Psoas muscle (tissue), 8 donors: ENCODE measurements around the gene EYA2. TPM values are rescaled to one million over a fixed set of nuclear protein-coding genes. Genes with fewer than 3 reads are reported as not detected.

Experiments
- ATAC-seq, 4 donors: fragments of 200-7000 bp; cut with Tn5 transposase; one replicate each; pipeline ENCODE4 v1.9.1; 2020; ENCODE audit warnings: moderate library complexity in 3 of 4, mild to moderate bottlenecking in 2 of 4
- DNase-seq, 2 donors: peaks; one replicate each; pipeline ENCODE4 v3.0.0-alpha.2; 2020
- H3K27ac ChIP-seq: fragments of 200-600 bp; one replicate; pipeline ENCODE4 v1.8.0; 2022
- H3K27me3 ChIP-seq, 3 donors: fragments of 200-600 bp in 1 of 3; one replicate each; pipeline versions ENCODE4 v1.6.1 to v1.8.0; 2013 to 2022; ENCODE audit warnings: low read length in 2 of 3, mild to moderate bottlenecking in 2 of 3, moderate library complexity in 1 of 3; ENCODE audit not compliant: insufficient read depth in 3 of 3
- H3K36me3 ChIP-seq, 2 donors: fragments of 200-600 bp in 1 of 2; one replicate each; pipeline versions ENCODE4 v1.6.1 to v1.8.0; 2013 to 2022; ENCODE audit warnings: low read depth in 1 of 2, mild to moderate bottlenecking in 1 of 2, moderate library complexity in 1 of 2; ENCODE audit not compliant: insufficient read depth in 1 of 2
- H3K4me1 ChIP-seq: fragments of 200-600 bp; one replicate; pipeline ENCODE4 v1.8.0; 2022
- H3K4me3 ChIP-seq: fragments of 200-600 bp; one replicate; pipeline ENCODE4 v1.8.0; 2022; ENCODE audit warnings: mild to moderate bottlenecking
- H3K9me3 ChIP-seq: fragments of 200-600 bp; one replicate; pipeline ENCODE4 v1.8.0; 2022
- CTCF ChIP-seq: fragments of 200-600 bp; IDR thresholded peaks from one replicate; pipeline ENCODE4 v1.8.0; 2022; ENCODE audit warnings: antibody characterized with exemption
- WGBS, 3 donors: extraction: QIAGEN DNeasy Blood & Tissue Kit; methylation state at CpG; one replicate each; pipeline versions ENCODE4 v1.1.6 to v1.1.7; 2013; 5-methylcytosine and 5-hydroxymethylcytosine counted together
- intact Hi-C, 2 donors: fragments of 100-400 bp; cut with DNase I; formaldehyde crosslinking; loops; one replicate each; pipeline versions ENCODE4 v1.11.0 to v1.14.2; 2022
- polyA plus RNA-seq, 3 donors: library from polyadenylated mRNA; stranded (reverse); fragments of 200-250 nt; gene quantifications; one replicate each; pipeline ENCODE4 v1.2.3, GENCODE V29; 2013
- total RNA-seq, 4 donors: library from RNA; stranded (reverse); fragmentation: NEBNext Ultra II Directional in 2 of 4; extraction: Animal tissue kit (Norgen Biotek cat#: 25700) in 2 of 4; gene quantifications; one replicate each; pipeline versions ENCODE4 v1.2.1 to v1.2.4, GENCODE V29; 2021 to 2023
- donor health status: healthy with polysubstance abuse.
- donor health status: DM: no; HTN: no; CAD: no; lungs with moderate emphysema.
- donor health status: Bipolar disorder and iron deficiency.
- donor health status: healthy.
- donor health status: DM: yes; HTN: yes; CAD: no.
- donor health status: DM: no; HTN: no; CAD: no.
- donor health status: DM: no; HTN: no; CAD: no.
- donor health status: DM: yes; HTN: yes; CAD: no.

EYA2 gene
- total and polyA plus RNA-seq, 7 donors, result 0.72 to 4.0 (median 2.0) TPM

GRCh38 chr20:47008842-47009518 is 114.3 kb downstream of the EYA2 start:
- ATAC-seq (no peak), DNase-seq (no peak)
- Histone ChIP-seq H3K27me3 (no peaks in the 10 kb centered on the region), H3K4me1 (no peaks in the 10 kb centered on the region), H3K9me3 (peaks cover 3% of the 10 kb centered on the region), H3K27ac (no peak overlapping the region), H3K36me3 (no peaks in the 10 kb centered on the region), H3K4me3 (no peak overlapping the region)
- TF ChIP-seq CTCF, result no peak
- intact Hi-C loops, result no loop called here
- WGBS, 3 donors, result 79 to 82% (median 80%) methylated on average over 7 of the region's 7 CpGs

GRCh38 chr20:47009784-47010183 is 115.1 kb downstream of the EYA2 start:
- H3K4me1 ChIP-seq, result no peaks in the 10 kb centered on the region
- H3K27ac ChIP-seq, result no peak overlapping the region

GRCh38 chr20:47011984-47012383 is 117.3 kb downstream of the EYA2 start:
- Histone ChIP-seq H3K4me1 (no peaks in the 10 kb centered on the region), H3K27me3 (peaks cover 0 to under 1% (median 0%) of the 10 kb centered on the region in 3 donors), H3K4me3 (no peak overlapping the region), H3K9me3 (peaks cover 3% of the 10 kb centered on the region), H3K36me3 (no peaks in the 10 kb centered on the region), H3K27ac (no peak overlapping the region)
- intact Hi-C loops, result no loop called here
- ATAC-seq (no peak), DNase-seq (no peak)
- TF ChIP-seq CTCF, result no peak
- WGBS, 3 donors, result 78 to 84% (median 81%) methylated on average over 5 of the region's 5 CpGs

More at GRCh38 chr20:47009784-47010183, 115.1 kb downstream of the EYA2 start:
- Histone ChIP-seq H3K9me3 (peaks cover 3% of the 10 kb centered on the region), H3K27me3 (no peaks in the 10 kb centered on the region), H3K4me3 (no peak overlapping the region), H3K36me3 (no peaks in the 10 kb centered on the region)
- intact Hi-C loops, result no loop called here
- DNase-seq (no peak), ATAC-seq (no peak)
- TF ChIP-seq CTCF, result no peak

GRCh38 chr20:47013606-47014005 is 119.0 kb downstream of the EYA2 start:
- intact Hi-C loops, result no loop called here
- no peaks in the 10 kb centered on the region for H3K4me1 ChIP-seq
- 85 to 88% (median 86%) methylated on average over 8 of the region's 8 CpGs for WGBS, 3 donors
- H3K36me3 ChIP-seq, result no peaks in the 10 kb centered on the region
- TF ChIP-seq CTCF, result no peak
- H3K27me3 ChIP-seq, result peaks cover 0 to 1% (median 0%) of the 10 kb centered on the region in 3 donors
- no peak overlapping the region for H3K4me3 ChIP-seq
- peaks cover 3% of the 10 kb centered on the region for H3K9me3 ChIP-seq
- no peak for DNase-seq
- H3K27ac ChIP-seq, result no peak overlapping the region
- ATAC-seq, result no peak
